ENCODE measurements around the gene FLNB.

Gene FLNB

DNA sequence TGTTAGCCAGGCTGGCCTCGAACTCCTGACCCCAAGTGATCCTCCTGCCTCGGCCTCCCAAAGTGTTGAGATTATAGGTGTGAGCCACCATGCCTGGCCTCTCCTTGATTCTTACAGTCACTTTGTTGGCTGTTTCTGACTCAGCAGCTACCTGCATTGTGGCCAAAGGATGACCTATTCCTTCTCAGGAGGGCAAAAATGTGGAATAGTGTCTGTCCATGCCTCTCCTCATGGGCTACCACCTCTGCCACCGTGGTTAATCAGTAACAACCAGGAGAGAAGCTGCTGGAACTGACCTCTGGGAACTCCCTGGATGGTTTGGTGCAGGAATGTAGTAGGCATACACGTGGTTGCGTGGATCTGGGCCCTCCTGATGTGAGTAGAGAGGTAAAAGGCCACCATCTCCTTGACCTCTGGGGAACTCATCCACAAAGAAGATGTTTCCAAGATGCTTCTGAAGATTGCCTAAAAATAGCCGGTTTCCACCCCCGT is 63.3 kb downstream of the FLNB start:
- Histone ChIP-seq H3K27me3 (ENCODE audit: insufficient read depth, poor library complexity, severe bottlenecking) (no peaks in the 10 kb centered on the region), H3K4me3 (ENCODE audit: severe bottlenecking) (no peak overlapping the region), H3K9me3 (ENCODE audit: severe bottlenecking) (no peaks in the 10 kb centered on the region), H3K36me3 (ENCODE audit: low read depth) (peaks cover 84% of the 10 kb centered on the region), H3K27ac (ENCODE audit: poor library complexity, severe bottlenecking) (peak overlapping the region; percentile 9), H3K4me1 (ENCODE audit: insufficient read depth, poor library complexity, severe bottlenecking) (peaks cover 9% of the 10 kb centered on the region)
- ATAC-seq (ENCODE audit: low read depth), result no peak
- no peak for DNase-seq (ENCODE audit: low spot score)
- TF ChIP-seq, protein P1, sequence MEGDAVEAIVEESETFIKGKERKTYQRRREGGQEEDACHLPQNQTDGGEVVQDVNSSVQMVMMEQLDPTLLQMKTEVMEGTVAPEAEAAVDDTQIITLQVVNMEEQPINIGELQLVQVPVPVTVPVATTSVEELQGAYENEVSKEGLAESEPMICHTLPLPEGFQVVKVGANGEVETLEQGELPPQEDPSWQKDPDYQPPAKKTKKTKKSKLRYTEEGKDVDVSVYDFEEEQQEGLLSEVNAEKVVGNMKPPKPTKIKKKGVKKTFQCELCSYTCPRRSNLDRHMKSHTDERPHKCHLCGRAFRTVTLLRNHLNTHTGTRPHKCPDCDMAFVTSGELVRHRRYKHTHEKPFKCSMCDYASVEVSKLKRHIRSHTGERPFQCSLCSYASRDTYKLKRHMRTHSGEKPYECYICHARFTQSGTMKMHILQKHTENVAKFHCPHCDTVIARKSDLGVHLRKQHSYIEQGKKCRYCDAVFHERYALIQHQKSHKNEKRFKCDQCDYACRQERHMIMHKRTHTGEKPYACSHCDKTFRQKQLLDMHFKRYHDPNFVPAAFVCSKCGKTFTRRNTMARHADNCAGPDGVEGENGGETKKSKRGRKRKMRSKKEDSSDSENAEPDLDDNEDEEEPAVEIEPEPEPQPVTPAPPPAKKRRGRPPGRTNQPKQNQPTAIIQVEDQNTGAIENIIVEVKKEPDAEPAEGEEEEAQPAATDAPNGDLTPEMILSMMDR (IDR thresholded peaks at IDR 0.05; ENCODE audit: poor library complexity, severe bottlenecking), result no peak

DNA sequence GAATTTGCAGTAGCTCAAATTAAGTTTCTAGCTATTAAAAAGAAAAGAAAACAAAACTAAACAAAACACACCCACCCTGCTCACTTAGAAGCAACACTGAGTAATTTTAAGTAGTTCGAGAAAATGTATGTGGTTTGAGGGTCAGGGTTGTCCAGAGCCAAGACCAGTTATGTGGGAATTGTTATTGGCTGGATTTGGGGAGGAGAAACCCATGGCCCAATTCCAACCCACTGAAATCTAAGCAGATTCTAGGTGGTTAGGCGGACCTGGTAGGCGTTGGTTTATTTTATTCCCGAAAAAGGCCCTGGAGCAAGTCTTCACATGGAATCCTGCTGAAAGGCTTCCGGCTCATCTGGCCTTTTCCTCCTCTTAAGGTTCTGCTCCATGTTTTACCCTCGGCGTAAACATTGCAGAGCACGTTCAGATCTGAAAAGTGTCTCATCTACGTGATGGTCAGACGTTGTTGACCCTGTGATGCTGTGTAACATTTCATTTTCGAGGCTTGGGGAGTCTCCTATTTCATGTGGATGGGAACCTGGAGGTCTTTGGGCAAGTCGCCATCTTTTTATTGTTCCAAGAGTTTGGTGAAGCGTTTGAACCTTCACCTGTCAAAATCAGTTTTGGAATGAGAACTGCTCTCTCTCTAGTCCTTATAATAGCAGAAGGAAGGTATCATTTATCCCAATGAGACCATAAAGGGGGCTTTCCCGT is 64.0 kb downstream of the FLNB start:
- TF ChIP-seq, protein P1 (IDR thresholded peaks at IDR 0.05; ENCODE audit: poor library complexity, severe bottlenecking), result no peak
- Histone ChIP-seq H3K4me1 (ENCODE audit: insufficient read depth, poor library complexity, severe bottlenecking) (peaks cover 2% of the 10 kb centered on the region), H3K9me3 (ENCODE audit: severe bottlenecking) (no peaks in the 10 kb centered on the region), H3K4me3 (ENCODE audit: severe bottlenecking) (no peak overlapping the region), H3K27me3 (ENCODE audit: insufficient read depth, poor library complexity, severe bottlenecking) (no peaks in the 10 kb centered on the region), H3K27ac (ENCODE audit: poor library complexity, severe bottlenecking) (peak overlapping the region; percentile 9), H3K36me3 (ENCODE audit: low read depth) (peaks cover 84% of the 10 kb centered on the region)
- ATAC-seq (ENCODE audit: low read depth) (no peak), DNase-seq (ENCODE audit: low spot score) (no peak)

DNA sequence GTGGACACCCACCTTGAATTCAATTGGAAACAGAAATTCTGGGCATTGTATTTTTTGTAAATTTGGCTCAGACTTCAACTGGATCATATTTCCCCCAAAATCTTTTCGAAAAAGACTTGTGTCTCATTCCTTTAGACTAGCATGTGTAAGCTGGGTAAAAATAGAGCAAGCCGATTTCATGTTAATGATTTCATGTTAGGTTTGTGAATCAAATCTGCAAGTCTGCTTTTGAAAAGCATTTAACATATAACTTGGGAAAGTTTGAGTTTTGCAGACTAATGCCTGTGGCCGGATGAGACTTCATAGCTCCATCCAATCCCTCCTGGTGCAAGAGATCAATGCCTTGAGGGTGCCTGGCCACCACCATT is 64.5 kb downstream of the FLNB start:
- Histone ChIP-seq H3K36me3 (ENCODE audit: low read depth) (peaks cover 84% of the 10 kb centered on the region), H3K4me3 (ENCODE audit: severe bottlenecking) (no peak overlapping the region), H3K9me3 (ENCODE audit: severe bottlenecking) (no peaks in the 10 kb centered on the region), H3K27ac (ENCODE audit: poor library complexity, severe bottlenecking) (peak overlapping the region; percentile 9), H3K4me1 (ENCODE audit: insufficient read depth, poor library complexity, severe bottlenecking) (peaks cover 2% of the 10 kb centered on the region), H3K27me3 (ENCODE audit: insufficient read depth, poor library complexity, severe bottlenecking) (no peaks in the 10 kb centered on the region)
- TF ChIP-seq, protein P1 (IDR thresholded peaks at IDR 0.05; ENCODE audit: poor library complexity, severe bottlenecking), result no peak
- ATAC-seq (ENCODE audit: low read depth) (no peak), DNase-seq (ENCODE audit: low spot score) (no peak)

DNA sequence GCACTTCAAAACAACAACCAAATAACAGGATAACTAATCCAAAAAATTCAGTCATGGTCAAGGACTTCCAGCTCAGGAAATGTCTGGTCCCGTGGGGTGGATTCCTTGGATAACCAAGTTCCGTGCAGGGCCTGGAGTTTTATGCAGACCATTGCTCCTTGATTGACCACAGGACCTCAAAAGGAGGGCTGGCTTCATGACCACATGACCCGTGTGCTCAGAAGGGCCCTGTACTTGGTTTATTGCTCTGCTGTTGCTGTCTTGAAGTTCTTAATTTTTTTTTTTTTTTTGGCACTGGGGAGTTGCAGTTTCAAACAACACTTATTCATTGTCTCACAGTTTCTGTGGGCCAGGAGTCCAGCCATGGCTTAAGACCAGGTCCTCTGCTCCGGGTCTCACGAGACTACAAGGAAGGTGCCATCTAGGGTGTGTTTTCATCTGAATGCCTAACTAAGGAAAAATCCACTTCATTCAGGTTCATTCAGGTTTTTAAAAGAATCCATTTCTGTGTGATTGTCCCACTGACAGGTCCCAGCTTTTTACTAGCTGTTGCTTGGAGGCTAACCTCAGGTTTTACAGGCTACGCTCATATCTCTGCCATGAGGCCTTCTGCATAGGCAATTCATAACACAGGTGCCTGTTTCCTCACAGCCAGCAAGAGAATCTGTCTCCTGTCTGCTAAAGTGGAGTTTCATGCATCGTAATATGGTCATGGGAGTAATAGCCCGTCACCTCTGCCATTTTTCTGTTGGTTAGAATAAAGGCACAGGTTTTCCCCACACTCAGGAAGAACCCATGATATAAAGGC is 65.3 kb downstream of the FLNB start:
- Histone ChIP-seq H3K36me3 (ENCODE audit: low read depth) (peaks cover 84% of the 10 kb centered on the region), H3K4me3 (ENCODE audit: severe bottlenecking) (no peak overlapping the region), H3K4me1 (ENCODE audit: insufficient read depth, poor library complexity, severe bottlenecking) (peaks cover 2% of the 10 kb centered on the region), H3K9me3 (ENCODE audit: severe bottlenecking) (no peaks in the 10 kb centered on the region), H3K27me3 (ENCODE audit: insufficient read depth, poor library complexity, severe bottlenecking) (no peaks in the 10 kb centered on the region), H3K27ac (ENCODE audit: poor library complexity, severe bottlenecking) (peak overlapping the region; percentile 8)
- no peak for DNase-seq (ENCODE audit: low spot score)
- no peak for ATAC-seq (ENCODE audit: low read depth)
- TF ChIP-seq, protein P1 (IDR thresholded peaks at IDR 0.05; ENCODE audit: poor library complexity, severe bottlenecking), result no peak
